Endothelial cell of umbilical vein (primary cell): ENCODE results near the gene RSPO1.

ENCODE experiments used
- CTCF ChIP-seq, 2 donors: IDR thresholded peaks; 1 replicate in 1 of 2; 2 replicates in 1 of 2; pipeline ENCODE4 v1.5.1; 2011; ENCODE audit warnings: low read length in 2 of 2, mild to moderate bottlenecking in 2 of 2, moderate library complexity in 2 of 2, control low read depth in 1 of 2, inconsistent platforms in 1 of 2, low read depth in 1 of 2; ENCODE audit not compliant: insufficient read depth in 1 of 2; ENCODE audit errors: extremely low read depth in 1 of 2
- EZH2 ChIP-seq: IDR thresholded peaks from 2 replicates; pipeline ENCODE4 v1.6.1; 2012; ENCODE audit warnings: borderline replicate concordance, low read depth, mild to moderate bottlenecking, moderate library complexity, low read length, inconsistent platforms; ENCODE audit not compliant: severe bottlenecking
- JUN ChIP-seq: IDR thresholded peaks from 2 replicates; pipeline ENCODE4 v1.6.1; 2011; ENCODE audit warnings: borderline replicate concordance, low read depth; ENCODE audit not compliant: insufficient read length, insufficient read depth
- POLR2A ChIP-seq: IDR thresholded peaks from 2 replicates; pipeline ENCODE4 v1.6.1; 2012; ENCODE audit warnings: low read depth, mild to moderate bottlenecking, control low read depth, low read length
- POLR2AphosphoS5 ChIP-seq: IDR thresholded peaks from 2 replicates; pipeline ENCODE4 v1.6.1; 2012; ENCODE audit warnings: low read depth, mild to moderate bottlenecking, control low read depth, low read length, moderate library complexity; ENCODE audit not compliant: insufficient read depth

GRCh38 chr1:37575692-37576091, 59.0 kb downstream of the RSPO1 start:
- TF ChIP-seq POLR2A (no peak), JUN (no peak), EZH2 (no peak), CTCF (IDR thresholded peaks at IDR 0.05; ENCODE audit: extremely low read depth in 1 of 2, insufficient read depth in 1 of 2, low read depth in 1 of 2, low read length in 2 of 2) (no peak), POLR2AphosphoS5 (no peak)
